HG03354 (cell line): ENCODE measurements around the gene PMPCA.
A peak's percentile ranks its signal among the peaks of the same experiment; 100 is the strongest.
"Not testable (repeated sequence)": the region's sequence is repeated elsewhere in the genome, so short reads cannot be mapped to it uniquely, and the experiment has no call there.

Experiments used
- ATAC-seq: cut with Tn5 transposase; IDR thresholded peaks from one replicate; pipeline ENCODE4 v1.9.1; 2021; ENCODE audit warnings: mild to moderate bottlenecking; ENCODE audit not compliant: unreplicated experiment, poor library complexity, severe bottlenecking

PMPCA gene

GRCh38 chr9:136392538-136393449 lies 17.7 kb upstream of the PMPCA start:
- ATAC-seq = no peak

- no peak for ATAC-seq
Measured at GRCh38 chr9:136393531-136393930, 16.9 kb upstream of the PMPCA start.

DNA sequence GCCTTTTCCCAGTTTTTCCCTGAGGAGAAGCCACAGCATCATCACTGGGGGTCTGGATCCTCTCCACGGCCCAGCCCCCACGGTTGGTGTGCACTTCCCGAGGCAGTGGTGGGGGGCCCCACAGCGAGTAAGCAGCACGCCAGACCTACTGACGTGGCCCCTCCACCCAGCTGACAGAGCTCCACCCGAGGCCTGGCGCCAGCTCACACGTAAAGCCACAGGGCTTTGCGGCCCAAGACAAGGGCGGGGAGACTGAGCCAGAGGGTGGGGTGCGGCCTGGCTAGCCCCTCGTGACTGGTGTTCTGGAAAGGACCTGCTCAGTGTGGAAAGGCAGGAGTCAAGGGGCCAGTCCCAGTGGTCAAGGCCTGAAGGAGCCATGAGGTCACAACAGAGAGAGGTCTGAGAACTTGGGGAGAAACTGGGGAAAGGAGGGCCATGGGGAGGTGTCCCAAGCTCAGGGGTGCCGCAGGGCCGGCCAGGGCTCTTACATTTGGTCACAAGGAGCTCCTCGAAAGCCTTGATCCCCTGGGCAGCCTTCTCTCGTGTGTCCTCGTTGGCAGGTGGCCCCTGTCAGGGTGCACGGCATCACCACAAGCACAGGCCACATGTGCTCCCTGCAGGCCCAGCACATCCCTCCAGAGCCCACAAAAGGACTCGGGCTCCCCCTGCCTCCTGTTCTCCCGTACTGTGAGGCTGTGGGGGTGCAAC lies 16.0 kb upstream of the PMPCA start:
- no peak for ATAC-seq

DNA sequence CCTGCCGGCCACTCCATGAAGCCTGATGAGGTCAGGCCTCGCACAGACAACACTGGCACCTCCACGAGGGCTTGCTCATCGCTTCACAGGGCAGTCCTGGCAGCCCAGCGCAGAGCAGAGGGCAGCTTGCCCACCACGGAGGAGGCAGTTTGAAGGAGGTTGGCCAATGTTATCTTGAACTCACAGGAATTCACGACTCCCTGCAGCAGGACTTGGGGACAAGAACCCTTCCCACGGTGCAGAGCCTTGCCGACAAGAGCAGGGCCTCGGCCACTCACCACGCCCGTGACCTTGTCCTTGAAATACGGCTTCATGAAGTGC lies 15.5 kb upstream of the PMPCA start:
- no peak for ATAC-seq

DNA sequence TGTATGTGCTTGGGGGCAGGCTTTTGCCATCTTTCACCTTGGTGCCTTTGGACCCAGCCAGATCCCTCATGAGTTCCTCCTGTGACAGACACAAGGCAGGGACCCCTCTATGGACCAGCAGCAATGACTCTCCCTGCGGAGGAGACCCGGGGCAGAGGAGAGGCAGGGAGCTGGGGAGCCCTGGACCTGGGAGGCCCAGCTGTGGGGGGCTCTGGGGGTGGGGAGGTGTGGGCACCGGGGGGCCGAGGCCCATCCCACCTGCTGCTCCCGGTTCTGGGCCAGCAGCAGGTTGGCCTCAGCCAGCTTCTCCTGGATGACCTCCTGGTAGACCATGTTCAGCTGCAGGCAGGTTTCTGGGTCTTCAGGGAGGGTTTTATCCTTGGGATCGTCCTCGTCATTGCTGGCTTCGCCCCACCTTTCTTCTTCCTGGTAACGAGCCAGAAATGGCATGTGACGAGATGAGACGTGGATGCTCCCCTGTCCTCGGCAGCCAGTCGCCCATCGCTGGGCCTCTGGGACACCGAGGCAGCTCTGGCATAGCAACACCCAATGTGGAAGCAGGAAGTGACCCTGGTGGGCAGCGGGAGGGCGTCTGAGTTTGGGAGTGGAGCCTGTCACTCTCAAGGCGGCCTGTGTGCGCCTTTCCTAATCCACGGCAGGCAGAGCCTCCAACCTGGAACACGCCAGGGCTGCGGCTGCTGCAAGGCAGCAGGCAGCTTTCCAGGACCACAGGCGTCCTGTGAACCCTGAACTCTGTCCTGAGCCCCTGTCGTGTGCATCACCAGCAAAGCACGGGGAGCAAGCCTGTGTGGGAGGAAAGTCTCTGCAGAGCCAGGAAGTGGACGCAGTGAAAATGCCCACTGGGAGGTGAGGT lies 14.9 kb upstream of the PMPCA start:
- no peak for ATAC-seq

GRCh38 chr9:136396219-136396515 lies 14.3 kb upstream of the PMPCA start:
- ATAC-seq = no peak

- no peak for ATAC-seq
Measured at GRCh38 chr9:136397643-136398042, 12.8 kb upstream of the PMPCA start.

DNA sequence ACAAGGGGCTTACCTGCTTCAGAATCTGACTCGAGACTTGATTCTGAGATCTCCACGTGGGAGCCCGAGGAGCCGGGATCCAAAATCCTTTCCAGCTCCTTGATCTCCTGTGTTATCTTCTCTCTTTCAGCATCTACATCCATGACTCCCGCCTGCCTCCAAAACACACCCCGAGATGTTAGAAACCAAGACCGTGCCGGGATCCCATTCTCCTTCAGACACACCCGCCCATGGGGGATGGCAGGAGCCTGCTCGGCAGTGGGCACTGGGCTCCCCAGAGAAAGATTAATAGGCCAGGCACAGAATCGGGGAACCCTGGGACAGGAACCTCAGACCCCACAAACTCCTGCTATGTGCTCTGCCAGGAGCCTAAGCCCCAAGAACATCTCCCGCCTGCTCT lies 12.2 kb upstream of the PMPCA start:
- ATAC-seq = no peak

DNA sequence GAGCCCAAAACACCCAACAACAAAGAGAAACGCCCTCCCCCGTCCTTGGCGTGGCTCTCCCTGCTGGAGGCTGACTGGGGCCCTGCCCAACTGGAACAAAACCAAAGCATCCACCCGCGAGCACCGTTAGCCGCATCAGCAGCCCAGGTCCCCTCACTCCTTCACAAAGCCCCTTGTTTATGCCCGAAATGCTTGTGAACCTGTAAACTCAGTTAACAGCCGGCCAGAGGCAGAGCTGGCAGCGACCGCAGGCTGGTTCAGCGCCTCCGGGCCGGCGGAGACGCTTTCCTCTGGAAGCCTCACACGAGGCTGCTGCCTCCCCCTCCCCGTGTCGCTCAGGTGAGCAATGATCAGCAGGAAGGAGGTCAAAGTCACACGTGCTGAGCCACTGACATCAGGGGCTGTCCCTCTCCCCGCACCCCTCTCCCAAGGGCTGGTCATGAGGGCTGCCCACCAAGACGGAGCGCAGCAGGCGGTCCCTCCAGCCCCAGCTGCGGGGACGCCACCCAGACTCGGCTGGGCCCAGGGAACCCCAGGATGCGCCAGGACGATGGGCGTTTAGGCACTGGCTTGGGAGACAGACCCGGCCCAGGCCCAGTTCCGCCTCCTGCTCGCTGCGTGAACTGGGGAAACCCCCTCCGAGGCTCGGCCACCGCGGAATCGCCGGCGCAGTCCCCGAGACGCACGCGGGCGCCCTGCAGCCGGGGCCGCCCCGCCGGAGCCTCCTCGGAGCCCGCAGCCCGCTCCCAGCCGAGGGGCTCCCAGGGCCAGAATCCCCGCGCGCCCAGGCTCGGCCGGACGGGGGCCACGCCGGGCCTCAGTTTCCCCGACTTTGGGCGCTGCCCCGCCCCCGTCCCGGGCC lies 11.1 kb upstream of the PMPCA start:
- peak; percentile 36 for ATAC-seq

DNA sequence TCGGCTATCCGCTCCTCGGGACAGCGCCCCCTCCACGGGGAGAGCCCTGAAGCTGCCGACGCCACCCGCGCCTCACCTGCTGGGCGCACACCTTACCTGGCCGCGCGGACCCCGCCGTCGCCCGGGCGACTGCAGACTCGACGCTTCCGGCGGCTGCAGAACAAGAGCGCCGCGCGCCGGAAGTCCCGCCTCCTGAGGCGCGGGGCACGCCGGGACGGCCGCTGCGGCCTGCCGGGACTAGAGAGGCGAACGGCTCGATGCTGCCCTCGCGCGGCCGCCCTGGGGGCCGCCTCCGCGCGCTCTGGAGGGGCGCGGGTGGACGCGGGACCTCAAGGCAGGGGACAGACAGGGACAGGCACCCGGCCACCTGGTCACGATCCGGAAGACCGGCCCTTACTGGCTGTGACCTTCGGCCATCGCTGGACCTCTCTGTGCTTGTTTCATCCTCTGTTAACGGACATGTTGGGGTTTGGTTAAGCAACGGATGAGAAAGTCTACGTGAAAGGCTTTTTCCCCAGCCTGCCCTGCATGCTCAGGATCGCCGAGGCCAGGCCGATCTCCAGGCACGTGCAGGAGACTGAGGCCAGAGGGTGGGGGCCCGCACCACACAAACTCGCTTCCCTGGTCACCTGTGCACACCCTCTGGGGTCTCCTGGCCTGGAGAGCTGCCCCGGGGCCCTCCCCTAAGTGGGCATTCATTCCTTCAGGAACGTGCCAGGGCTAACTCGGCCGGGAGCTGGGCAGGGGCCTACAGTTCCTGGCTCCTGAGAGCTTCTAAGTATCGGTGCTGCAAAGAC lies 10.2 kb upstream of the PMPCA start, which contains the start of gene SNAPC4:
TSS of gene SNAPC4 (minus strand) at position 133 of the 797 bp plus-strand sequence. CDS start 1,742 bp downstream, outside the sequence.
- peak; percentile 75 for ATAC-seq

- ATAC-seq = no peak
Measured at GRCh38 chr9:136401173-136401922, 9.1 kb upstream of the PMPCA start.

GRCh38 chr9:136402067-136402466 lies 8.4 kb upstream of the PMPCA start:
- ATAC-seq = no peak

DNA sequence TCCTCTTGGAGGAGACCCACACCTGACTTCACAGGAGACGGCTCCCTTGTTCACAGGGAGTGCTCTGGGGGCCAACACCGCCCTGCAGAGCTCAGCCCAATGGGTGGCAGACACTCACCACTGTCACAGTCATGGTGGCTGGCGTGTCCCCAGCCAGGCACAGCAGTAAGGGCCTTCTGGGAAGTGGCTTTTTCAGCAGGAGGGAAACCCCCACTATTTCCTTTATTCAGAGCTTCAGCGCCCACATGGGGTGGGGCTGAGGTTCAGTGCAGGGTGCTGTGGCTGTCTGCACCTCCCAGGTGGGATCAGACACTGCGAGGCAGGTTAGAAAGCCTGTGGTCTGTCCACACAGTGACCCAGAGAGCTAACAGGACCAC lies 6.9 kb upstream of the PMPCA start:
- no peak for ATAC-seq

DNA sequence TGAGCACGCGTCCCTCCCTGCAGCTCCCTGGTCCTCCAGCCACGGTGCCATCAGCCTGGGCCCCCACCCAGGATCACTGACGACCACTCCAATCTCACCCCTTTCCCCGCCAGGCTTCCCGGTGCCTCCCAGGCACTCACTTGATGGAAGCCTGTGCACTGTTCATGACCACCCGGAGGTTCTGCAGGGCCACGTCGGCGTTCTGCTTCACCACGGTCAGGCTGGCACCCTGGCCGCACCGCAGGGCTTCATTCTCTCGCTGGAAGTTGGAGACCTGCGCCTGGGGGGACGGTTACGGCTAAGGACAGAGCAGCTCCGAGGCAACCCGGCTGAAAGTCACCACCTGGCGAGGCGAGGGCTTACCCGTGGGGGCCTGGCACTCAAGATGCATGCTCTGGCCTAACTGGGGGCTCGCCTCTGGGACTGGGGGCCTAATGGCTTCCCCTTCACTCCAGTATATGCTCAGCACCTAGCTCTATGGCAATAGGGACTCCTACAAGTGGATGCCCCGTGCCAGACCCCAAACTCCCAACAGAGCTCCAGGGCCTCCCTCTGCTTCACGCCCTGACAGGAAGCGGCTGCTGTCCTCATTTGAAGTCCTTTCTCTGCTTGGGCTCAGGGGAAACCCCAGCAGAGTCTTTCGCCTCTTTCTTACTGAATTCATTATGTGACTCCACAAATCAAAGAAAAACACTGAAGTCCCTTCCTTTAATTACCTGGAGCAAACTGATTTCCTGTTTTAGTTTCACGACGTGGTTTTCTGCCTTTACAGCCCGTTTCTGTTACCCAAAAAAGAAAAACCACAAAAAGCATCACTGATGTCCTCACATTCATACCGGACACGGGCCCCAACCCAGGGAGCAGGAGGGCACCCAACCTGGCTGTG lies 6.3 kb upstream of the PMPCA start:
- no peak for ATAC-seq

DNA sequence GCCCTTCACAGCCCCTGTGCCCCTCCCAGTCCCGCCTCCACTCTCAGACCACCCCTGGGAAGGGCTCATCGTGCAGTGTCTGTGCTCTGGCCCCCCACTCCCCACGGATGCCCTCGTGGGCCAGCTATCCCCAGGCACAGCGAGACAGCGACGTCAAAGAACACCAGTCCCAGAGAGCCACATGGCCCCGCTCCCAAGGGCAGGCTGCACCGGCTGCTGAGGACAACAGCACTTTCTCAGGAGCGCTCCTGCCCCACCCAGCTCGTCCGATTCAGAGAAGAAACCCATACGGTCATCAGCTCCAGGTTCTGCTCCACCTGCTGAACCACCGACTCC lies 5.7 kb upstream of the PMPCA start:
- no peak for ATAC-seq

DNA sequence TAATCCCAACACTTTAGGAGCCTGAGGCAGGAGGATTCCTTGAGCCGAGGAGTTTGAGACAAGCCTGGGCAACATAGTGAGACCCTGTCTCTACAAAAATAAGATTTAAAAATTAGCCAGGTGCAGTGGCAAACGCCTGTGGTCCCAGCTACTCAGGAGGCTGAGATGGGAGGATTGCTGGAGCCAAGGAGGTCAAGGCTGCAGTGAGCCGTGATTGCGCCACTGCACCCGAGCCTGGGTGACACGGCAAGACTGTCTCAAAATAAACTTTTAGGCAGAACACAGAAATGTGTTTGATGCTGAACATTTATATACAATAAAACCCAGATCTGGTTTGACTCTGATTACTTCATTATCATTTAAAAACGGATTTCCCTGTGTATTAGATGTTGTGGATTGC lies 5.0 kb upstream of the PMPCA start:
- ATAC-seq = no peak

- not testable (repeated sequence) for ATAC-seq
Measured at GRCh38 chr9:136405904-136406303, 4.6 kb upstream of the PMPCA start.
